Measurements from ENCODE around the gene ABO.
"Not testable (repeated sequence)": the region's sequence is repeated elsewhere in the genome, so short reads cannot be mapped to it uniquely, and the experiment has no call there.

Gene ABO

DNA sequence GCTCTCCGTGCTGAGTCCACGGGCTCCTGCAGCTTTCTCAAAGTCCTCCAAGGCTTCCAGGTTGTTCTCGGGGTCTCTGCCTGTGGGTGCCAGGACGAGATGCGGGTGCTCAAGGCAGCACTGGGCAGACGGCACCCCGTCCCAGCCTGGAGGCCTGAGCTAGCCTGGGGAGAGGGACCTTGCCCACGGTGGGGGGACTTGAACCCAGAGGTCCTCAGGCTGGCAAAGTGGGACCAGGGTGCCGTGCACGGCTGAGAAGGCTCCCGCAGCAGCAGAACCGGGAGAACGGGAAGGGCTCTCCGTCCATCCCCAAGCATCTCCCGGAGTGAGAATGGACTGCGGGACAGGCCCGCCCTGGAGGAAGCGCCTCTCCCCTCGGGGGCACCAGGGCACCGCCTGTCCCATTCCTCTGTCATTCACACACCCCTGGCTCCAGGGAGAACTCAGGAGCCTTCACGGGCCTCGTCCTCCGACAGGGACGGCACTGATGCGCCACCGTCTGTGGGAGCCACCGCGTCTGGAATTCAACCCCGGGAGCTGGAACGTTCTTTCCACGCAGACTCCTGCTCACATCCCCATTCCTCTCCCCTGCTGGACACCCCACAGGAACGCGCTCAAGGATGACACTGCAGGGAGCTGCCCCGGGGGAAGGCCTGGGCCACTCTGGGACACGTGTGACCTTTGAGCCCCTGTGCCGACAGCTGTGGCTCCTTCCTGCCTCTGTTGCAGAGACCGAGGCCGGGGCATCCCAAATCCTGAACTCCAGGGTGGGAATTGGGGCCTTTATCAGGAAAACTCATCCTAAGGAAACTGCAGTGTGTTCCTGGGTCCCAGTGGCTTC is 49.6 kb downstream of the ABO start:
- no peak for DNase-seq (ENCODE audit: low spot score)

DNA sequence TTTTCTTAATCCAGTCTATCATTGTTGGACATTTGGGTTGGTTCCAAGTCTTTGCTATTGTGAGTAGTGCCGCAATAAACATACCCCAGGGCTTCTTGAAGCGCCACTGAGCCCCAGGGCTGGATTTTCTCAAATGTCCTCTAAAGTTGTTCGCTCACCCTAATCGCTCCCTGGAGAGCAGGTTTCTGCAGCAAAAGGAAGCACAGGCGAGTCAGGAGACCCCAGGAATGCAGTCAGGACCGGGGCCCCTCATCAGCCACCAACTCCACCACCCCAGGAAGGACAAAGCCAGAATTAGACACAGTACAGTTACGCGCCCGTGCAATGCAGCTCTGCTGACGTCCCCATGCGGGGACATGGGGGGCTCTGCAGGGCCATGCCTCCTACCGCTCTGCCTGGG is 50.2 kb downstream of the ABO start:
- no peak for DNase-seq (ENCODE audit: low spot score)

DNA sequence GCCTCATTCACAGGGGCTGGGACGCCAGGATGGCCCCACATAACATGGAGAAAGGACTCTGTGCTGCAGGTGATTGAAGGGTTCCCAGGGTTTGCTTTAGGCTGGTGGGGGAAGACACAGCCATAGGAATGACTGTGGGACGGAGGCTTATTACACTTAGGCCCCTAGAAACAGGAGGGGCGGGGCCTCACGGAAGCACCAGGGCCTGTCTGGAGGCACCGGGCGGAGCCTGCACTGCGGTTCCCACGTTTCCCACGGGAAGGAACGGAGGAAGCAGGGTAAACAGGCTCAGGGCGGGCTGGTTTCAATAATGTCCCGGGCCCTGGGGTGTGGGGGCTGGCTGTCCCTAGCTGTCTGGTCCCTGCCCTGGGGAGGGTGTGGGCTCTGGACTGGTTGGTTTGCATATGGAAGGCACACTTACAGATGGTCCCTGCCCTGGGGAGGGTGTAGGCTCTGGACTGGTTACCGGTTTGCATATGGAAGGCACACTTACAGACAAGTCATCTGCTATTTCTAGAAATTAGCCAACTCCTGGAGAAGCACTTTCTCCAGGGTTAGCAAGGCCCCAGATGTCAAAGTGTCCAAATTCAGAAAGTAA is 51.7 kb downstream of the ABO start:
- not testable (repeated sequence) for DNase-seq (ENCODE audit: low spot score)

DNA sequence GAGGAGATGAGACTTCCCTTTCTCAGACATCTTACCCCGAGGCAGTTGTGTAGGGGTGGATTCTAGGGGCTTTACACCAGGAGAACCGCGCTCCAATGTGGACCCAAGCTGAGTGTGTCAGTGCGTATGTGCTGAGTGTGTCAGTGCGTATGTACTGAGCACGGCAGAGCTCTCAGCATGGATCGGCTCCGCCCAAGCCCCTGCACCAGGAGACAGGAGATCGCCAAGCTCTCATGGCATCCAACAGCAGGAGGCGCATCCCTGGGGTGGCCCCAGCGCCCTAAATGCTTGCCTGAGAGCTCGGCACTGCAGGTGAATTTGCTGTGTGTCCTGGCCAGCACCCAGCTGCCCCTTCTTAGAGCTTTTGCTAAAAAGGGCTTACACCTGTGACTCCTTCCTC is 53.0 kb downstream of the ABO start:
- not testable (repeated sequence) for DNase-seq (ENCODE audit: low spot score)

DNA sequence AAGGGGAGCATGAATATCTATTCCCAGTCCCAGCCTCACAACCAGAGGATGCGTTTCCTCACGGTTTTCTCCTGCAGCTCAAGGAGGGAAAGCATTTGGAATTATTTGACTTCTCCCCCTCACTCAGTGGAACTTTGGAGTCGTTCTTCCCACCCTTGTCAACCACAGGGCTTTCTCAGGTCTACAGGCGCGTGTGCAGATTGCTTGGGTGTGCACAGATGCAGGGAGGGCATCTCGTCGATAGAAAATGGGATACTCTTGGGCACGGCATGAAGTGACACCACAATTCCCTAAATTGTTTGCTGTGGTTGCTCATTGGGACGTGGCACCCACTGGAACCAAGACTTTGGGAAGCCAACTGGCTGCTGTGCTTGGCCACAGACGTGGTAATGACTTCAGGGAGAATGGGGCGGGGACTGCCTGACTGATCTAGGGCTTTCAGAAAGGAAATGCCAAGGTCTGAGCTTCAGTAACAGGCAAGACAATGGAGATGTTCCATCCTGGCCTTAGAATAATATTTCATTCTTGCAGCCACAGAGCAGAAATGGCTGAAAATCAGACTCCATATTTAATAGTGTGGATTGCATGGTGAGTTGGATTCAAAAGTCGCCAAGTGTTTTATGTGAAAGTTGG is 53.7 kb downstream of the ABO start:
- no peak for DNase-seq (ENCODE audit: low spot score)

DNA sequence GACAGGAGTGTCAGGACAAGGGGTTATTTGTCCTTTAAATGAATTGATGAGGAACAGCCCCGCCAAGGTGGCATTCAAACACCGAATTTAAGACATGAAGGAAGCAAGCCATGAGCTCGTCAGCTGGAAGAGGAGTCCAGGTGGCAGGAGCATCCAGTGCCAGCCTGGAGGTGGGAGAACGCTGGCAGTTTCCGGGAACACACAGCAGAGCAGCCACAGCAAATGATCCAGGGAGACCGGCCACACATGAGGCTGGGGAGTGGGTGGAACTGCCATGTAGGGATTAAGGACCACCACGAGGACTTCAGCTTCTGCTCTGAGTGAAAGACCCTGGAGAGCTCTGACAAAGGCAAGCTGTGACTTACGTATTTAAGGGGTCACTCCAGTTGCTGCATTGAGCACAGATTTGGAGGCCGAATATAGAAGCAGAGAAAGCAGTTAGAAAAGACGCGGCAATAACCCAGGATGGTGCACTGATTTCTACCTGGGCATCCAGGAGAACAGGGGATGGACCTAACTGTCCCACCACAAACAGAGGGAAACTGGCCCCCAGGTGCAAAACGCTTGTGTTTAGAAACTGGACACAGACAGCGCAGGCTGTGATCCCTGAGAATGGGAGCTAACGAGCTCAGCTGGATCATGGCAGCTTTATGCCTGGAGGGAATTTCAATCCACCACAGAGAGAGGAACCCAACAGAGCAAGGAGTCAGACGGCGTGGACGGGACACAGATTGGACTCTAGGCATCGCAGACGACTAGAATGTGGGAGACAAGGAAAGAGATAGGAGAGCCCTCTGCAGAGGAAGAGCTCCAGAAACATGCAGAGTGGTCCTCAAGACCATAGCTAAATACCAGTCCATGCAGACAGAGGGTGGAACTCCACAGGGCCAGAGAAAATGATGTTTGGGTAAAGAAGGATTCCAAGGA is 56.7 kb downstream of the ABO start:
- DNase-seq (ENCODE audit: low spot score): not testable (repeated sequence)

DNA sequence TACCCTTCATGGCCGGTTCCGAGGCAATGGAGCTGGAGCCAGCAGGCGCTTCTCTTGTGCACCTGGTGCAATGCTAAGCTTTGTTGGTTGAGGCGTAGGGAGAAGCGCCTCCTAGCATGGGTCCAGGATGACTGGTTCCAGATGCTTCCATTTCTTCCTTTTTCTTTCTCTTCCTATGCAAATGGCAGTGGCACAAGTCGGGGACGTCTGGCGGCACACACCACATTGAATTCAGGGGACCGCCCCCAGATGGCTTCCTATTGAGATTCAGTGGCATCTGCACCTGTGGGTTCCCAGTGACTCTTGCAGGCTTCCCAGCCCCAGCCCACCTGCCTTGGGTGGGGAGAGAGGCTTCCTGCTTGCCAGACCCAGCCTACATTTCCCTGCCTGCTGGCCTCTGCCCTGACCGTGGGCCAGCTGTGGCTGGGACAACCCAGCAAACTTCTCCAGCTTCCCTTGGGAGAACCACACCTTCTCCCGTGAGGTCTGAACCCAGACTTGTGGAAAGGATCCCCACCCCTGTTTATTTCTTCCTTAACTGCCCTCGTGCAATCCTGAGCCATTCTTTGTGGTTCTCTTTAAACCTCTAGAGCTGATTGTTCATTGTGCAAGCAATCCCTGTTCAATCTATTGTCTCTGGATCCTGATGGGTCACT is 57.5 kb downstream of the ABO start:
- DNase-seq (ENCODE audit: low spot score): not testable (repeated sequence)

DNA sequence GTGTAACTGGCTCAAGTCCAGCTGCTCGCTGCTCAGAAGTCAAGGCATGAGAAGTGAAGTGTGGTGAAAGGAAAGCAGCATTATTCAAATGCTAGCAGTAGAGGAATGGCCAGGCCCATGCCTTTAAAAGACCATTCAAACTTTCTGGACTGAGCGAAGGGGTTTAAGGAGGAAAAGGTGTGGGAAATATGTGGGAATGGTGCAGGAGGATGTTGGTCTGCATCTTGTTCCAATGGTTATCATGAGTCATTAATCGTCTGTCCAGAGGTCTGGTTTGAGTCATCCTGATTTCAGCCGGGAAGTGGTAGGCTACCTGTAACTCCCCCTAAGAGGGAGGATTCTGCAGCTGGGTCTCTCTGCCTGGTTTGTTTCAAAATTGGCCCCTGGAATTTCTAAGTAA is 60.7 kb downstream of the ABO start:
- DNase-seq (ENCODE audit: low spot score): not testable (repeated sequence)

DNA sequence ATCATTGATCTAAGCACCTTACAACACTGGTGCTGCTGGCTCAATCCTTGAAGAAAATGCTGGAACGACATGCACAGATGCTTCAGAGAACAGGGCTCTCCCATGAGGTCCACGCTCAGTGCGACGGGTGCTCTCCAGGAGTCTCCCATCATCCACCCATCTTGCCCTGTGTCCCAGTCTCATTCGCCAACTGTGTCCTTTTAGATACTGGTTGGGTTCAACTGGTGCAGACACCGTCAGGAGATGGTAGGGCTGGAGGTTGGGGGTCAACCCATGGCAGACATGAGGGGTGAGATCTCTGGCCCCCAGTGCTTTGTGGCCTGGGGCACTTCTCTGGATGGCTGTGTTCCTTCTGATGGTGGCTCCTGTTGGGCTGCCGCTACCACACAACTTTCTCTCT is 64.4 kb downstream of the ABO start:
- no peak for DNase-seq (ENCODE audit: low spot score)

DNA sequence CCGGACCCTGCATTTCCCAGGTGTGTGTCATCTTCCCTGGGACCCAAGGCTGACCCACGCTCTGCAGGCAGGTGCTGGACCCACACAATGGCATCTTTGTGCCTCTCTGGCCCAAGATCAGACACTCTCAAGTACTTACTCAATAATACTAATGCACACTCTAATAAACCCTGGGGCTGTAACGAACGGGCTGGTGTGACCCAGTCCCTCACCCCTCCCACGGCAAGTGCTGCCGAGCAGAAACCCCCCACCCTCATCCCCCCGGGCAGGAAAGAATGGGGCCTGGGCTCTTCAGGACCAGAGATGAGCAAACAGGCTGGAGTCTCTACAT is 64.8 kb downstream of the ABO start:
- DNase-seq (ENCODE audit: low spot score): no peak

DNA sequence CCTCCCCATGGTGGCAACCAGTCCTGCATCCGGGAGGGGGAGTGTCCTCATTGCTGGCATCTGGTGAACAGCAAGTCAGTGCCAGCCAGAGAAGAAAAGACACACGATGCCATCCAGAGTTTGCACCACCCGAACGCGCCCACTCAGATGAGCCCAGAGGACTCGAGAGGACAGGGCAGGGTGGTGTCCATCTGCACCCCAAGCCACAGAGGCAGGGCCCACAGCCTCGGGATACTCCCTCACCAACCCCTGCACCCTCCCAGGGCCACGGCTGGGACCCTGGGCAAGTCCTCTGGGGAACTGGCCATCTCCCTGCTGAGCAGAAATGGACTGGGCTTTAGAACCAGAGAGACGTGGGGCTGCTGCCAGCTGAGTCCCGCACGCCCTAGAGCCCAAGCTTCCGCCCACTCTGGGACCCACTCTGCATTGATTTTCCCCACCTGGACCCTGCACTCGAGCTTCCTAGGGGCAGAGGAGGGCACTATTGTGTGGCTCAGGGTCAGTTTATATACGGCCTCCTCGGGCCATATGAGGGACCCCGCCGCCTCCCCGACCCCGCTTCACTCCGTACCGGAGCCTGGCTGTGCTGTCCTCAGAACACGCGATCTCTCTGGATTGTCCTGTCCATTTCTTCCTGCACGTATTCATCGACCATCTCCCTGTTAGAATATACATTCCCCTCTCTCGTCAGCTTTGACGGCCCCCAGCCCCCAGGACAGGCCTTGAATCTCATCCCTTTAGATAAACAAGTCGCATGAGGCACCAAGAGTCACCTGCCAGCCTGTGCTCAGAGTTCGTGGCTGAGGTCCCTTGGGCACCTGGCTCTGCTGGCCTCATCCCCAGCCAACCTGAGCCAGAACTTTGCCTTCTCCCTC is 65.4 kb downstream of the ABO start:
- DNase-seq (ENCODE audit: low spot score): not testable (repeated sequence)

DNA sequence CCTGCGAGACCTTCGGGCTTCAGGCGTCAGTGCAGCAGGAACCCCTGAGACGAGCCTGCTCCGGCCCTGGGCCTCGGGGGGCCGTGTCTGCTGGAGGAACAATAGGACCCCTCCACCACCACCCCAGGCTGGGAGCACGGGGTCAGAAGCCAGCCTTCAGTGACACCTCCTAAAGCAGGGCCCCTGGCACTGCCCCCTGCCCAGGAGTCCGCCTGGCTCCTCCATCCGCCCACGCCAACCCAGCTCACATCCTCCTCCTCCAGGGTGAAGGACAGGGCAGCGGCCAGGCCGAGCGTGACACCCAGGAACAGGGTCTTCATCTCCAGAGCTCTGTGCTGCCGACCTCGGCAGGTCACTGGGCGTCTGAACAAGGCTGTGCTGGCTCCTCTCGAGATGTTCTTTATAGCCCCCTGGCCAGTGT is 66.1 kb downstream of the ABO start, which contains the start of gene OBP2B:
Gene OBP2B (minus strand): TSS at position 371 of the 421 bp plus-strand sequence. CDS start 51 bp downstream, at position 320.
- DNase-seq (ENCODE audit: low spot score): not testable (repeated sequence)

DNA sequence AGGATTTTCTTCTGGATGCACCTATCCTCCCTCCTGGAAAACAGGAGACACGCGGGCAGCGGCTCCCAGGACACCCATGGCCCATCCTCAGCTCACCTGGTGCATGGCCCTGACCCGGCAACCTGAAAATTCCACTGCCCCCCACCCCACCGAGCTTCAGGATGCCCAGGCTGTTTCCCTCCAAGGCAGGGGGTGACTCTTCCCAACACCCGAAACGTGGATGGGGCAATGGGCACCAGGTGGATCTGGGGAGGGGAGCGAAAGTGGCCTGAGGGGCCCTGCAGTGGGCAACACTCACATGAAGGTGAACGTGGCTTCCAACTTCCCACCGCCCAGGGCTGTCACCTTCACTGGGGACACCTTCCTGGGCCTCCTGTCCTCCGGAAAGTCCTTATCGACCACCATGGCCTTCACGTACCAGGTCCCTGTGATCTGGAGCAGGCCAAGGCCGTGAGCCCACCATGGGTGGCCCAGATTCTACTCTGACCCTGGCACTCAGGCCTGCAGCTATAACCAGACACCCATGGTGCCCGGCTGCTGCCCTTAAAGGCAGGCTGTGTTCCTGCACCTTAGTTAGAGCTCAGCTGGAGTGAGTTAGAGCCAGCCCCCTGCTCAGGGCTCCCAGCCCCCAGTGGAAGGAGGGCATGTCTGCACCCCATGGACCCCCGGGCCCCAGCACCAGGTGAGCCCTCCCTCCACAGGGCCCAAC is 66.7 kb downstream of the ABO start:
- not testable (repeated sequence) for DNase-seq (ENCODE audit: low spot score)

DNA sequence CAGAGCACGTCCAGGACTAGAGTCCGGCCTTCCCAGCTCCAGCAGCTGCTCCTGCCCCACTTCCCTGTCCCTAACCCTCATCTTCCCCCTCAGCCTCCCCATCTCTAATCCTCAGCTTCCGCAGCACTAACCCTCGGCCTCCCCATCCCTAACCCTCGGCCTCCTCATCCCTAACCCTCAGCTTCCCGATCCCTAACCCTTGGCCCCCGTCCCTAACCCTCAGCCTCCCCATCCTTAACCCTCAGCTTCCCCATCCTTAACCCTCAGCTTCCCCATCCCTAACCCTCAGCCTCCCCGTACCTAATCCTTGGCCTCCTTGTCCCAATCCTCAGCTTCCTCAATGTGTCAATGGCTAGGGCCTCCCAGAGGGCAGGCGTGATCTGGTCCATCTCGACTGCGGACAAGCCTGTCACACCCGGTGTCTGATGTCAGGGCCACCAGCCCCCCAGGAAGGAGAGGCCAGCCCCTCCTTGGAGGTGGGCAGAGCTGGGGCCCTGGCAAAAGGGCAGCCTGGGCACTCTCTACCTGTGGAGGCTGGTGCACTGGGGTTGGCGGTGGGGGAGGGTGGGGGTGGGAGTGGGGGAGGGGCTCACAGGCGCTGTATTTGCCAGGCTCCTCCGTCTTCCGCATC is 67.3 kb downstream of the ABO start:
- no peak for DNase-seq (ENCODE audit: low spot score)

DNA sequence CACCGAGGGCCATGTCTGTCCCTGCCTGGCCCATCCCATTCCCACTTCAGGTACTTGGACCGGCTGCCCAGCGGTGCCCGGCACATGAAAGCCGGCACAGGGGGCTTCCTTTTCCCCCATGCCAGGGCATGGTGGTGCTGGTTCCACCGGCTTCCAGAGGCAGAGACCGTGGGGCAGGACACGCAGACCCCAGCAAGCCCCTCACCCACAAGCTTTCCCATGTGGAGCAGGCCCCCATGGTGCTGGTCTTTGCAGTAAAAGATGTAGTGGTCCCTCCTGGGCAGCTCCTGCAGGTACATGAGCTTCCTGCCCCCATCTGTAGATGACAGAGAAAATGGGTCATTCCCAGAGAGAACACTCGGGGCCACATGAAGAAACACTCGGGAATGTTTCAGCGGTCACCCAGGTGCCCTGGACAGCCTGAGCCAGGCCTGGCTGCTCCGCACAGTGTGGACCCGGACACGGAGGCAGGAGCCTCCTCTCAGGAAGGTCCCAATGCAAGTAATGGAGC is 67.9 kb downstream of the ABO start:
- DNase-seq (ENCODE audit: low spot score): no peak

DNA sequence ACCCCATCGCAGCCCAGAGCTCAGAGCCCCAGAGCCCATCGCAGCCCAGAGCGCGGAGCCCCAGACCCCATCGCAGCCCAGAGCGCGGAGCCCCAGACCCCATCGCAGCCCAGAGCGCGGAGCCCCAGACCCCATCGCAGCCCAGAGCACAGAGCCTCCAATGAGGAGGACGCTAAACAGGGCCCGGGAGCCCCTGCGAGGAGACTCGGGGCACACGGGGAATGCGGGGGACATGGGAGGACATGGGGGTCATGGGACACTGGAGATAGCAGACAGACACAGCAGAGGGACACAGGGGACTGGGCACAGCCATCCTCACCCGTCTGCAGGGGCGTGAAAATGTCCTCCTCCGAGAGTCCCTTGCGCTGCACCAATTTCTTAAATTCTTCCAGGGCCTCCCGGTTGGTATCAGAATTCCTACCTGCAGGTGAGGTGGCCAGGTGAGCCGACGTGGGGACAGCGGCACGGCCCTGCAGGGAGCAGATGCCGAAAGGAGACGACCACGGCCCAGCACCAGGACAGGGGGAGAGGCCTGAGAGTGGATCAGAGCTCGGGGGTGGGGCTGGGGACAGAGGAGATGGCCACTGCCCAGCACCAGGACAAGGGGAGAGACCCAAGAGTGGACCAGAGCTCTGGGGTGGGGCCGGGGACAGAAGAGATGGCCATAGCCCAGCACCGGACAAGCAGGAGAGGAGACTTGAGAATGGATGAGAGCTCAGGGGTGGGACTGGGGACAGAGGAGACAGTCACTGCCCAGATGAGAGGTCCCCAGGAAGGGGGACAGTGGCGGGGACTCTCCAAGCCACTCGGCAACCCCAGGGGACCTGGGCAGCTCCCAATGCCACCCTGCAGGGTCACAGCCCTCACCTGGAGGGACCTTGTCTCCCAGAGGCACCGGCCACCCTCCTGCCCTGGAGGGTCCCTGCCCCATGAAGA is 68.7 kb downstream of the ABO start:
- no peak for DNase-seq (ENCODE audit: low spot score)

DNA sequence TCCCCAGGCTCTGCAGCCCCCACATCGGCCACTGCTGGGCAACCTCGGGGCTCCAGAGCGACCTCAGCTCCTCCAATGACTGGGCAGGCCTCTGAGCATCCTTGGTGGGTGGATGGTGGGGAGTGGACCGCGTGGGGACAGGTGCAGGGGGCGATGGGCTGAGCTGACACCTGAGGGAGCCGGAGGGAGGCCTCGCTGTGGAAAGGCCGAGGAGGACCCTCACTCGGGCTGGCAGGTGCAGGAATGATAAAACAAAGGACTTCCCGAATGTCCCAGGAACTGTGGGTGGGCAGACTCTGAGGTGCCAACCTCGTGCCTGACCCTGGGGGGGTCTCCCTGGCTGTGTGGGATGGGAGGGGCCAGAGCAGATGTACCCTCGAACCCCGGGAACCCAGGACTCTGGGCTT is 69.5 kb downstream of the ABO start:
- not testable (repeated sequence) for DNase-seq (ENCODE audit: low spot score)
